ENCODE data around the gene EZR. TPM values are rescaled to one million over a fixed set of nuclear protein-coding genes. Genes with fewer than 3 reads are reported as not detected.
"Not testable (repeated sequence)": the region's sequence is repeated elsewhere in the genome, so short reads cannot be mapped to it uniquely, and the experiment has no call there.

The EZR gene
- total RNA-seq, 1 experiment from 2014 or later, result 29.3 TPM

DNA sequence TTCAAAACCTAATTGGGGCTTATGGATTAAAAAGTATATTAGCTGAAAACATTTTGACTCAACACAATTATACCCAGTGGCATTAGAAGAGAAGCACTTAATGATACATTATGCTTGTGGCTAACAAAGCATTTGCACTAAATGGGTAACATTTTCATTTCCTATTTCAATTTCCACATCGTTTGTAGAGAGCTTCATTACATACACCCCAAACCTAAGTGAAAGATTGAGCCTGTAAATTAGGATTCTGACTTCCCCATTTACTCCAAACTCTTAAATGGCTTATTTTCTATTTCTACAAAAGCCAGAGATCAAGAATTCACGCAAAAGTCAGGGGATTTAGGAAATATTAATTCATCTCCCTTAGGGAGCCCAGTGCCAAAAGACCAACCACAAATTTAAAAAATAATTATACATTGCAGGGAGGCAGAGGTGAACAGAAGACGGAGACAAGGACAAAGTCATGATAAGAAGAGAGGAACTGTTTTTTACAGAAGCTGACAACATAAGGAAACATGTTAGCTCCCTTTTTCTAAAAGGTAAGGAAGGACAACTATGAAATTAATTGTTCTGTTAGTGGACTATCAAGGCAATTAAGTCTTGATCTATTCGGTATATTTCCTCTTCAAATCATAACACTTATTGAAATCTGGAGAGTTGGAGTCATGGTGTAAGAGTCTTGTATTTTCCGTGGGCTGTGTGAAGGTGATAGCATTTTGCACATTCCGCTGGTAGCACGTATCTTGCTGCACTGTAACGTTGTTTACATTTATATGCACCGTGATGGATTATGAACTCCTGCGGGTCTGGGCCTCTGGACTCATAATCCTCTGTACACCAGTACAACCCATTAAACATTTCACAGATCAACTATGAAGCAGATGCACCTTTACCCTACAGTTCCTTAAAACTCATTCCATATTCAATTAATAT lies 24.8 kb upstream of the EZR start:
- no peak for DNase-seq (ENCODE audit: low spot score)

DNA sequence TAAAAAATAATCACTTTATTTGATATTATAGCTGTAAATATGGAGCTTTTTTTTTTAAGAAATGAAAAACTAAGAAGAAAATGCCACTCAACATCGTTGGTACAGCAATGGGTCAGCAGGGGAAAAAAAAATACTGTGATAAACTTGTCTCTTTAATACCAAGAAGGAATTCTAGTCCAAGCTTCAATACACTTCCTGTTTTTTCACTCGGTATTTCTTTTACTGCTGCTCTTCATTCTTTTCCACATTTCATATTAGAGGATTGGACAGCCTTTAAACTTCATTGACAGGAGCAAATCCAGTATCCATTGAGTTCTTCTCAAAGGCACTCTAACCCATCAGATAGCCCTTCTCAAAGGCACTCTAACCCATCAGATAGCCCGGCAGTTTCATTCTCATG lies 22.2 kb upstream of the EZR start:
- no peak for DNase-seq (ENCODE audit: low spot score)

DNA sequence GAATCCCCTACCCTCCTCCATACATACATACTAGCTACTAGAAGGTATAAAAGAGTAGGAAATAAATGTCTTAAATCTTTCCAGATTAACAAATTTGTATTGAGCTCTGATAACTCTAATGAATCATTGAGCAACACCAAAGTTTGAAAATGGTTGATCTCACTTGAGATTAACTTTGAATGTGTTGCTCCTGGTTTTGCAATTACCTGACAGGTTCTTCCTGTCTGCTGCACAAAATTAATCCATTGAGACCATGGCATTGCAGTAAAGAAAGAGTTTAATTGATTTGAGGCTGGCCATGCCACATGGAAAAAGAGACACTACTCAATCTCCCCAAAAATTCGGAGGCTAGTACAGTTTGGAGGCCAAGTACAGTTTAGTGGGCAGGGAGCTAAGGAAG lies 21.3 kb upstream of the EZR start:
- no peak for DNase-seq (ENCODE audit: low spot score)

DNA sequence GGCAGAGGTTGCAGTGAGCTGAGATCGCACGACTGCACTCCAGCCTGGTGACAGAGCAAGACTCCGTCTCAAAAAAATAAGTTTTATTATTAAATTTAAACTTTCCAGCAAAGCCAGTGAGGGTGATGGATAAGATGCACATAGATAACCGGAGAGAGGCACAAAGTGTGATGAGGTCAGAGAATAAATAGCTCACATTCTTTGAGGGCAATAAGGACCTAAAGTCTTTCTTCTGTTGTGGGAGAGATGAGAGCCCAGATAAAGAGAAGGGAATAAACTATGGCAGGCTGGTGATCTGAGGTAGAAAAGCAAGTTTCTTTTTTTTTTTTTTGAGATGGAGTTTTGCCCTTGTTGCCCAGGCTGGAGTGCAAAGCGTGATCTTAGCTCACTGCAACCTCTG lies 20.6 kb upstream of the EZR start:
- DNase-seq (ENCODE audit: low spot score), result no peak

DNA sequence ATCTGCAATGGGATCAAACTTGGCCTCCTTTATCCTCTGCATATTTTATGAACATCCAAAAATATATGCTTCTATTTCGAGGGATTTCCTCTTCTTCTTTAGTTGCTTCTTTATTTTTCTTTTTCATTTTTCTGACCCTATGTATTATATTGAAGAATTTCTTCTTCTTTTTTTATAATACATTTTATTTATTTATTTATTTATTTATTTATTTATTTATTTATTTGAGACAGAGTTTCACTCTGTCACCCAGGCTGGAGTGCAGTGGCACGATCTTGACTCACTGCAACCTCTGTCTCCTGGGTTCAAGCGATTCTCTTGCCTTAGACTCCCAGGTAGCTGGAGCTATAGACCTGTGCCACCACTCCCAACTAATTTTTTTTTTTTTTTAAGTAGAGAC lies 19.6 kb upstream of the EZR start:
- DNase-seq (ENCODE audit: low spot score), result not testable (repeated sequence)

DNA sequence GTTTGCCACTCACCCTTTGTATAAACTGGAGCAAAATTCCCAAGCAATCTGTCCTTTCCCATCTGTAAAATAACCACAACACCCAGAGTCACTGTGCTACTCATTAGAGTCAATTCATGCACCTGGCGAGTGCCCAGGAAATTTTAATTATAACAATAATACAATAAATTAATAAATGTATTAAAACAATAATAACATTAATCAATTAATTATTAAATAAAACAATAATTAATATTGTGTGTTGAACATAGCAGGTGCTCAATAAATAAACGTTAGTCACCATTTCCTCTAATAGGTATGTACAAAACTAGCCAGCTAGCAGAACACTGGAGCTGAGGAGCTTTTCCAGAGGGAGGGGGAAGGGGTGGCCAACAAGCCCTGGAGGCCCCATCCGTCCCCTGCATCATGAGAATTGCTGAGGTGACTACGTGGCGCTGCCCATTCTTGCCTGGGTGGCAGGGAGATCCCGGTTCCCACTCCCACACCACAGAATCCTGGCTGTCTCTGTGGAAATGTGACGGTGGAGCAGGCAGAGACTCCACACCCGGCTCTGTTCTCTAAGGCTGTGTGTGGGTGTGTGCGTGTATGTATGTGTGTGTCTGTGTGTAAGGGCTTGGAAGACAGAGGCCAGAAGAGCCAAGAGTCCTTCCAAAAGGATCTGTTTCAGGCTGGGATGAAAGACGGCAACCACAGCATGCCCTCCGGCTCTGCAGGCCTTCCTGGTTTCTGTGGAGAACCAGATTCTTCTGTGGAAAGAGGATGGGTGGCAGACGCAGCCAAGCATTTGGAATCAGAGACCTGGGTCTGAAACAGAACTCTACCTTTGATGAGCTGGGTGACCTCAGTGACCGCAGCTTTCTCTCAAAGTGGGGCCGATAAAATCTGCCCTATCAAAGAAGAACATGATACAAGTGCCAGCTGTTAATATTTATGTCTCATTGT lies 18.8 kb upstream of the EZR start:
- no peak for DNase-seq (ENCODE audit: low spot score)

DNA sequence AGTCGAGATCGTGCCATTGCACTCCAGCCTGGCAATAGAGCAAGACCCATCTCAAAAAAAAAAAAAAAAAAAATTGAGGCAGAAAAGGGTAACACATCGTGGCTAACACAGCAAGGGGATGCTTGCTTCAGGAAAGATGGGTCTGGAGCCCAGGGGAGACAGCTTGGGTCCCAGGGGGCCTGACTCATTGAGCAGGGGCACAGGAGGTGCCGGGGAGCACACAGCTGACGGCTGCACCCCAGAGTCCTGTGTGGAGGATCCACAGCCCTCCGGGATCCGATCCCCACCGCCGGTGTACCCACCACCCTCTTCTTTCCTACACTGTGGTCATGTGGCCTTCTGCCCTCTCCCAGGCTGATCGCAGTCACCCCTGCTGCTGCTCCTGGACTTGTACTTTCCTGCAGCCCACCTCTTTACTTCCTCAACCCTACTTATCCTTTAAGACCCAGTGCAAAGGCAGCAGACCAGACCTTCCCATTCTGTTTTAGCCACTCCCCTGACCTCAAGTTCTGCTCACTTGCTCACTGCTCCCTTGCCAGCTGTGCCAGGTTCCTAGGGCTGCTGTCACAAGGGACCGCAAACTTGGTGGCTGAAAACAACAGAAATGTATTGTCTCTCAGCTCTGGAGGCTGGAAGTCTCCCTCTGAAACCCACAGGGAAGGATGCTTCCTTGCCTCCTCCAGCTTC lies 17.6 kb upstream of the EZR start:
- DNase-seq (ENCODE audit: low spot score), result no peak

DNA sequence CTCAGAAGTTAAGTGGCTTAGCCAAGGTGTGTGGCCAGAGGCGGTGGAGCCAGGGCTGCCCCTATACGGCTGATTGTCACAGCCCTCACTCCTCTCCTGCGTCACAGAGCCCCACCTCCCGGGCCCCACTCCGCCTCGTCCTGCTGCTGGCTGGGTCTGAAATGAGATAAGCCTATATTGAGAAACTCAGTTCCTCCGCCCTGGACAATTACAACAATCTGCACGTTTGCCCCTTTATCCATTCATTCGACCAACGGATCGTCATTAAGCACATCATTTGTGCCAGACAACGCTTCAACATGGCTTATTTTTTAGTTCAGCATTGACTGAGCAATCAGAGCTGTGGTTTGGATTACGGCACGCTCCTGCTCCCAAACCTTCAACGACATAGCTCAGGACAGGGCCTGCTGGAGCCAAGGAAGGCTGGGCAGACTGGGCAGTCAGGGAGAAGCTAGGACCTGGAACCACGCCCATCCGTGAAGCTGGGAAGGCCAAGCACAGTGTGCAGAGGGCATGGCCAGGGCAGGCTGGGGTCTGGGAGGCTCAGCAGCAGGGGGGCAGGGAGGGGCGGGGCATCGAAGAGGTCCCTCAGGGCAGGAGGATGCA lies 16.6 kb upstream of the EZR start:
- DNase-seq (ENCODE audit: low spot score), result no peak

DNA sequence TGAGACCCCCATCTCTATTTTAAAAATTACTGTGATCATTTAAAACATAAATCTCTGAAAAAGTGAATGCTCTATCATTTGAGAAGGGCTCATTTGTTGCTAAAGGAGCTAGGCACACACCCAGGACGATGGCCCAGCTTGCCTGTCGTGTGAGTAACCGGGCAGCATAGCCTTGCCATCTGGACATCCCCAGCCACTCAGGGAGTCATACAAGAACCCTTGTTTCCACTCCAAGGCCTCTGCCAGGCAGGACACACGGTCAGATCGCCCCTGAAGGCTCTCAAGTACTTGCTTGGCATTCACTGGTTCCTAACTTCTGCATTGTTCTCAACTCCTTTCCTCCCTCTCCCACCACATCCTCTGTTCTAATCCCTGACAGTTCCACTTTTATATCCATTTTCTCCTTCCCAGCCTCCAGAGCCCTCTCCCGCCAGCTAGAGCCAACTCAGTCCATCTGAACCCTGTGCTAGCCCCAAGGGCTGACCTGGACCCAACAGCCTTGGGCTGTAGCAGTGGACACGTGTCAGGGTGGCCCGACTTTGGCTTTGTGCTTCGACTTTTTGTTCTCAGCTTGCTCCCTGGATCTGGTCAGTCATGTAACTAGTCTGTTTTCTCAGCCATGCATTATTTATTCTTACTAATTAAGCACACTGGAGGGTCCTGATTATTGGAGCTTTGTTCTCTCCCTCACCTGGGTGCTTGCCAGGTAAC lies 15.7 kb upstream of the EZR start:
- DNase-seq (ENCODE audit: low spot score), result no peak

DNA sequence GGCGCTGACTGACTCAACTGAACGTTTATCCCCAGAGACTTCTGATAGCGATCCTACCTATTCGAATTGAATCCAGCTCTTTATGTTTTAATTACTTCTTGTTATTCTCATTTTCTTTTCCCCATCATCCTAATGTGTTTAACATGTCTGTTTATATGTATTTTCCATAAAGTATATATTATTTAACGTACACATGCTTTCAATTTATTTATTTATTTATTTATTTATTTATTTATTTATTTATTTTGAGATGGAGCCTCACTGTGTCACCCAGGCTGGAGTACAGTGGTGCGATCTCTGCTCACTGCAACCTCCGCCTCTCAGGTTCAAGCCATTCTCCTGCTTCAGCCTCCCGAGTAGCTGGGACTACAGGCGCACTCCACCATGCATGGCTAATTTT lies 13.6 kb upstream of the EZR start:
- DNase-seq (ENCODE audit: low spot score), result not testable (repeated sequence)

DNA sequence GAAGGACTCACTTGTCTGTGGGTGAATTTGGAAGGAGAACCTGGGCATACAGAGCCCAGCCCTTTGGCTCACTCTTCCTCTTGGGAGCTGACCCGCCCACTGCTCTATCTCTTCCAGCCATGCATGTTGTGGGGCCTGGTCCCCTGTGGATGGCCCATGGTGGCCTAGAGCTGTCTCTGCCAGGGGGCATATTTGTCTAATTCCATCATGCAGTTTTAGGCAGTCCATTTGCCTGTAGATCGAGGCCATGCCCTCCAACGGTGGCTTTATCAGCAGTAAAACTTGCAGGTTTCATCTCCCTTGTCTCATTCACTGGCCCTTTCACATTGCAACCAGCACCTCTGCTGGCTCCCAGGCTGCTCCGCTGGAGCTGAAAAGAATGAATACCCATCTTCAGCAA lies 12.9 kb upstream of the EZR start:
- no peak for DNase-seq (ENCODE audit: low spot score)

DNA sequence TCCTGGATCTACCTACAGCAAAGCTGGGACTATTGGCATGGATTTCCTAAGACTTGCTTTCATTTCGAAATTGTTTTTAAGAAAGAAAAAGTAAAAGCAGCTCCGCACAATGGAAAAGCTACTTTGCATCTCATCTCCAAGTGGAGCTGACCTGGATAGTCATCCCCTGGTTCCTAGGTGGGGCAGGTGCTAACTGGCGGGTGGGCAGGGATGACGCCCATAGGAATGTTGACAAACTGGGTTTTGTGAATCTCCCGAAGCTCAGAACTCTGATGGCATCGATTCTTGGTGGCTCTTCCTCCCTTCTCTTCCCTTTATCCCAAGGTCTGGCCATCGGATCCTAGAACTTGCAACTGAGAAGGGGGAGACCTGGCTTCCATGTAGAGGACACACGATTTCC lies 12.4 kb upstream of the EZR start:
- DNase-seq (ENCODE audit: low spot score), result no peak

DNA sequence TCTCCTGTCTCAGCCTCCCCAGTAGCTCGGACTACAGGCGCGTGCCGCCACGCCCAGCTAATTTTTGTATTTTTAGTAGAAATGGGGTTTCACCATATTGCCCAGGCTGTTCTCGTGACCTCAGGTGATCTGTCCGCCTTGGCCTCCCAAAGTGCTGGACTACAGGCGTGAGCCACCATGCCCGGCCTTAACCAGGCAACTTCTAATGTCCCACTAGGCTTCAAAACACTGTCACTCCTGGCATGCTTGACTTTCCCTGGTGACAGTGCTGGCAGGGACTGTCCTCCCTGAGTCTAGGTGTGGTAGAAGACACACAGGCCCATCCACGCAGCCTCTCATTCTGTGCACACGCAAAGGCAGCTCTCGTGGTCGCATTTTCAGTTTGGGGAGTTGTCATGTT lies 11.6 kb upstream of the EZR start:
- no peak for DNase-seq (ENCODE audit: low spot score)

DNA sequence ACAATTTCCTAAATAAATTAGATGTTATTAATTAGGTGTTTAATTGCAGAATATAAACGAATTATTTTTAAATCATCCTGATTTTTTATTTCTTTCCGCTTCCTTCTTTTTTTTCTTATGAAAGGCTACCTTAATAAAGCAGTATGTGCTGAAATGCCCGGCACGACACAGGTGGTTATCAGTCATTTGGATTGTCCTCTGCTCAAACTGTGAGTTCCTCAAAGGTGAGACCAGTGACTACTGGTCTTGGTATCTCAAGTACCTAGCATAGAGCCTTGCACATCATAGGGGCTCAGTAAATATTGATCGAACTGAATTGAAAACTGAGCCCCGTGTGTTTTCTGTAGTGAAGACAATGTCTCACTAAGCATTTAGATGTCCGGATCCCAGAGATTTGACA lies 9.6 kb upstream of the EZR start:
- no peak for DNase-seq (ENCODE audit: low spot score)

DNA sequence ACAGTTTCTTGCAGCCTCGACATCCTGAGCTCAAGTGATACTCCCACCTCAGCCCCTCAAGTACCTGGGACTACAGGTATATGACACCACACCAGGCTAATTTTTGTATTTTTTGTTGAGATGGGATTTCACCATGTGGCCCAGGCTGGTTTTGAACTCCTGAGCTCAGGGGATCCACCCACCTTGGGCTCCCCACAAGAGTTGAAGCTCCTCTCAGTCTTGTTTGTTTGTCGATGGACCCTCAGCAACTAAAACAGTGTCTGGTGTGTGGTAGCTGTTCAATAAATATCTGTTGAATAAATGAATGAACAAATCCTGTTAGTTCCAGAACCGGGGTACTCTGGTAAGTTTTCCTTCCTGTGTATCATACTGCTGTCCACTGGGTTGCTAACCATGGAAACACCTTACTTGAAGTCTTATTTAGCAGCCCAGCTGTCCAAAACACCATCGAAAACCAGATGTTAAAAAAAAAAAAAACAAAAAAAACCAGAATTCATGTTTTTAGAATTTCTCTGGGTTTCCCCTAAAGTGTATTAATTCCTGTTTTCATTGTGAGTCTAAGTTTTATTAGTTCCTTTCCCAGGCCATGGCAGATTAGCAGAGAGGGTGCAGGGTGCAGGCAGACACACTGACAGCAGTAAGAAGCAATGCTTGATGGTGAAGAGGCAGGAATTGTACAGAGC lies 7.8 kb upstream of the EZR start:
- DNase-seq (ENCODE audit: low spot score), result no peak

DNA sequence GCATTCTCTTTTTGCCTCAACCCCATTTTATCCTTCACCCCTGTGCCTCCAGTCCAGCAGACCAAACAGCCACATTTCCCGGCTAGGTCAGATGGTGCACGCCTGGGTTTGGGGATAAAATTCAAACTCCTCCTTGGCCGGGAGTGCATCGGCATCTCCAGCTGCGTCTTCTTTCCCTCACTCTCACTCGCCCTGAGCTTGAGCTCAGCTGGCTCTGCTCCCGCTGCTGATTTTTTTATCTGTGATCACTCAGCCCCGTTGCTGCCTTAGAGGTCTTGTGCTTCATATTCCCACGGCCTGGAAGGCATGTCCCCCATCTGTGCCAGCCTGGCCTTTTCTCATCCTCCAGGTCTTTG lies 6.8 kb upstream of the EZR start:
- no peak for DNase-seq (ENCODE audit: low spot score)

DNA sequence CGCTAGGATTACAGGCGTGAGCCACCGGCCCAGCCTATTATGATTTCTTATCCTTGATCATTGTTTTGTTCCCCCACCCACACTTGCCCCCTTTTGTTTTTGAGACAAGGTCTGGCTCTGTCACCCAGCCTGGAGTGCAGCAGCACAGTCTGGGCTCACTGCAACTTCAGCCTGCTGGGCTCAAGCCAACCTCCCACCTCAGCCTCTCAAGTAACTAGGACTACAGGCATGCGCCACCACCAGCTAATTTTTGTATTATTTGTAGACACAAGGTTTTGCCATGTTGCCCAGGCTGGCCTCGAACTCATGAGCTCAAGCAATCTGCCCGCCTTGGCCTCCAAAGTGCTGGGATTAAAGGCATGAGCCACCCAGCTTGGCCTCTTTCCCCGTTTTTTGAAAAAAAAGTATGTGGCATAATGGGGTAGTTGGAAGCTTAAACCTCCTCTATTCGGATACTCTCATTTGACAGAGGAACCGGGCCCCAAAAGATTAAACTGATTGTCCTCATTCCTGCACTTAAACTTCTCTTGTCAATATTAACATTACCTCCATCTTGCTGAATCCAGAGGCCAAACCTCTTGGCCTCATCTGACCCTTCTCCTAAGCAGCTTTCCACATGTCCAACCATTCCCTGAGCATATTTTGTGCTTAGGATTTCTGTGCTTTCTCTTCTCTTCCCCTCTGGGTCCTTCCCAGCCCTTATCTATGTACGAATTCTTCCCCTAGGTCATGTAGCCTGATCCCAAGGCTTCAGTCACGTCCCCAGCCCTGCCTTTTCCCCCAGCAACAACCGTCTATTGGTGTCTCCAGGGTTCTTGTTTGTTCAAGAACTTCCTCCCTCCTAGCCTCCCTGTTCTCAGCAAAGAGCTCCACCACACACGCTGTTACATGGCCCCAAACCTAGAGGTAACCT lies 6.1 kb upstream of the EZR start:
- no peak for DNase-seq (ENCODE audit: low spot score)

DNA sequence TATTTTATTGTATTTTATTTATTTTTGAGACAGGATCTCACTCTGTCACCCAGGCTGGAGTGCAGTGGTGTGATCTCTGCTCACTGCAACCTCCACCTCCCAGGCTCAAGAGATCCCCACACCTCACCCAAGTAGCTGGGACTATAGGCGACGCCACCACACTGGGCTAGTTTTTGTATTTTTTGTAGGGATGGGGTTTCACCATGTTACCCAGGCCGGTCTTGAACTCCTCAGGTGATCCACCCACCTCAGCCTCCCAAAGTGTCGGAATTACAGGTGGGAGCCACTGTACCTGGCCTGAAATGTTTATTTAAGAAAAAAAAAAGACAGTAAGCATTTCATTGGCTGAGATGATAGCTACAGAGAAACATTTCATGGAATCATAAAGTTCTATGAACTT lies 4.4 kb upstream of the EZR start:
- not testable (repeated sequence) for DNase-seq (ENCODE audit: low spot score)

DNA sequence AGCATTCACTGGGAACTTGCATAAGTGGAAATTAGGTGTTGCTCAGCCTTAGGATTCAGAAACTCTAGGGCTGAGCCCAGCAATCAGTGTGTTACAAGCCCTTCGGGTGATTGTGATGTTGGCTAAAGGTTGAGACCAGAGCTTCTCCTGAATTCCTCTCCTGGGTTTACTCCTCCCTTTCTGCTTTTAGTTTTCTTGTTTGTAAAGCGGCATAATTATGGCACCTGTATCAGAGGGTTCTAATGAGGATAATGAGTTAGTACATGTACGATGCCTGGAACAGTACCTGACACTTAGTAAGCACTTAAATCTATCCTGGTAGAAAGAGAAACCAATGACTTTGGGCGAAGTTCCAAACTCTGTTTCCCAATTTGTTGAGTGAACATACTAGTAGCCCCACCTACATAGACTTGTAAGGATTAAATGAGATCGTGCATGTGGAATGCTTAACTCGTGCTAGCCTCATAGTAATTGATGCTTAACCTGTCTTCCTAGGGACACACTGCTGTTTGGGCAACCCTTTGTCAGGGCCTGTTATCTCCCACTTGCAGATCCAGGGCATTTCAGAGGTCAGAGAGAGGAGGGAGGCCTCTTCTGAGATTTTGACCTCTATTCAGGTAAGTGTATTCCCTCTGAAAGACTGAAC lies 932 bp upstream of the EZR start:
- no peak for DNase-seq (ENCODE audit: low spot score)
